Fibroblast of pulmonary artery (primary cell): ENCODE data around the gene UHMK1.

Experiments used
- DNase-seq: peaks from one replicate; pipeline ENCODE4 v3.0.0-alpha.2; 2010; ENCODE audit warnings: low read depth
- H3K4me3 ChIP-seq: replicated peaks from 2 replicates; pipeline ENCODE4 v1.5.1; 2011; ENCODE audit warnings: low read depth, mild to moderate bottlenecking, control low read depth, low read length, moderate library complexity
- CTCF ChIP-seq: IDR thresholded peaks from 2 replicates; pipeline ENCODE4 v1.5.1; 2011; ENCODE audit warnings: mild to moderate bottlenecking, control low read depth, low read length, inconsistent platforms; ENCODE audit errors: missing control alignments

Gene UHMK1

GRCh38 chr1:162527314-162527713 lies 29.7 kb downstream of the UHMK1 start:
- no peak overlapping the region for H3K4me3 ChIP-seq
- TF ChIP-seq CTCF: no peak
- no peak for DNase-seq

- no peak overlapping the region for H3K4me3 ChIP-seq
- no peak for TF ChIP-seq CTCF
- DNase-seq: no peak
Observed at GRCh38 chr1:162530307-162530987, 32.8 kb downstream of the UHMK1 start.

- no peak overlapping the region for H3K4me3 ChIP-seq
- TF ChIP-seq CTCF: no peak
- no peak for DNase-seq
Observed at GRCh38 chr1:162530988-162531319, 33.3 kb downstream of the UHMK1 start.

- no peak for DNase-seq
- TF ChIP-seq CTCF: no peak
- H3K4me3 ChIP-seq: no peak overlapping the region
Observed at GRCh38 chr1:162535501-162535900, 37.9 kb downstream of the UHMK1 start.

- no peak overlapping the region for H3K4me3 ChIP-seq
- no peak for TF ChIP-seq CTCF
- peak; percentile 31 for DNase-seq
Observed at GRCh38 chr1:162536511-162536910, 38.9 kb downstream of the UHMK1 start.

GRCh38 chr1:162537216-162537615 lies 39.6 kb downstream of the UHMK1 start:
- no peak for TF ChIP-seq CTCF
- no peak overlapping the region for H3K4me3 ChIP-seq
- no peak for DNase-seq

GRCh38 chr1:162538815-162539431 lies 41.3 kb downstream of the UHMK1 start:
- peak; percentile 88 for DNase-seq
- no peak for TF ChIP-seq CTCF
- H3K4me3 ChIP-seq: no peak overlapping the region
